Heart left ventricle (tissue), 16 donors: ENCODE results near the gene NXPE4. TPM values are rescaled to one million over a fixed set of nuclear protein-coding genes. Genes with fewer than 3 reads are reported as not detected.

ENCODE experiments used
- ATAC-seq, 4 donors: fragments of 200-7000 bp; cut with Tn5 transposase; one replicate each; pipeline ENCODE4 v1.9.1; 2020 to 2022; ENCODE audit warnings: moderate library complexity in 4 of 4, mild to moderate bottlenecking in 3 of 4, moderate number of reproducible peaks in 1 of 4
- DNase-seq, 5 donors: peaks; one replicate each; pipeline ENCODE4 v3.0.0-alpha.2; 2020
- H3K27ac ChIP-seq, 12 donors: fragments of 200-600 bp; sonication (generic) in 4 of 12; one replicate each; pipeline versions ENCODE4 v1.5.0 to v1.8.0; 2016 to 2022; ENCODE audit warnings: mild to moderate bottlenecking in 2 of 12
- H3K27me3 ChIP-seq, 9 donors: fragments of 200-600 bp; sonication (generic) in 2 of 9; one replicate each; pipeline versions ENCODE4 v1.5.1 to v1.8.0; 2016 to 2022; ENCODE audit warnings: mild to moderate bottlenecking in 3 of 9
- H3K36me3 ChIP-seq, 9 donors: fragments of 200-600 bp; sonication (generic) in 2 of 9; one replicate each; pipeline versions ENCODE4 v1.5.0 to v1.8.0; 2018 to 2022; ENCODE audit warnings: mild to moderate bottlenecking in 2 of 9
- H3K4me1 ChIP-seq, 12 donors: fragments of 200-600 bp; sonication (generic) in 4 of 12; one replicate each; pipeline versions ENCODE4 v1.5.0 to v1.8.0; 2016 to 2022; ENCODE audit warnings: mild to moderate bottlenecking in 3 of 12
- H3K4me3 ChIP-seq, 12 donors: fragments of 200-600 bp; sonication (generic) in 4 of 12; one replicate each; pipeline versions ENCODE4 v1.5.0 to v1.8.0; 2017 to 2022; ENCODE audit warnings: mild to moderate bottlenecking in 9 of 12, moderate library complexity in 4 of 12
- H3K9me3 ChIP-seq, 12 donors: fragments of 200-600 bp; sonication (generic) in 4 of 12; one replicate each; pipeline versions ENCODE4 v1.5.0 to v1.8.0; 2016 to 2022; ENCODE audit warnings: mild to moderate bottlenecking in 1 of 12
- POLR2A ChIP-seq, 2 donors: fragments of 450-650 bp; IDR thresholded peaks; one replicate each; pipeline ENCODE4 v1.6.1; 2017; ENCODE audit warnings: antibody characterized with exemption in 2 of 2, mild to moderate bottlenecking in 2 of 2, moderate library complexity in 2 of 2
- WGBS, 4 donors: extraction: QIAGEN DNeasy Blood & Tissue Kit in 2 of 4; methylation state at CpG; one replicate each; pipeline versions ENCODE4 v1.1.5 to v1.1.7; 2013 to 2018; 5-methylcytosine and 5-hydroxymethylcytosine counted together
- intact Hi-C, 10 donors: fragments of 100-400 bp; cut with DNase I; formaldehyde crosslinking; loops; one replicate each; pipeline versions ENCODE4 v1.11.1 to v1.14.2; 2022
- polyA plus RNA-seq, 2 donors: library from polyadenylated mRNA; stranded (reverse); fragments of 200-250 nt; gene quantifications; one replicate each; pipeline ENCODE4 v1.2.3, GENCODE V29; 2013
- total RNA-seq, 9 donors: library from RNA; depleted of rRNA in 2 of 9; stranded (reverse); fragments of >200 nt in 2 of 9; fragmentation: NEBNext Ultra II Directional in 3 of 9; extraction: Animal tissue kit (Norgen Biotek cat#: 25700) in 3 of 9; gene quantifications; one replicate each; pipeline versions ENCODE4 v1.1.0 to v1.2.4, GENCODE V29; 2016 to 2023
- TF ChIP-seq, protein P1 (sequence below), 12 donors: fragments of 200-600 bp; sonication (generic) in 4 of 12; IDR thresholded peaks; one replicate each; pipeline versions ENCODE4 v1.5.0 to v1.8.0; 2018 to 2022; ENCODE audit warnings: antibody characterized with exemption in 12 of 12, mild to moderate bottlenecking in 5 of 12
- donor health status: ischemic (EF 13 %, LVEDD 7.1; RV severe dilation, severe dysfunction).
- donor health status: healthy with polysubstance abuse.
- donor health status: DM: no; HTN: yes; CAD: no.
- donor health status: DM: no; HTN: no; CAD: no.
- donor health status: ischemic (EF 25% LVEDD 6.9; RV normal size, moderate dysfunction).
- donor health status: ischemic (EF 25% LVEDD 5.7; RV mildly dilated, moderate dysfunction).
- donor health status: healthy.
- donor health status: DM: yes; HTN: yes; CAD: no.
- donor health status: ischemic (EF 35%, LVEDD 5.7; RV mildly dilated, moderate dysfunction).
- donor health status: nonischemic (EF 11% LVEDD 7.7; RV severe dilation, severe dysfunction).
- donor health status: DM: yes; HTN: yes; CAD: no.
- donor health status: PGD.
- donor health status: ischemic (EF 29% LVEDD 5.4; RV normal size, mild dysfunction).
- donor health status: nonischemic (EF 23%, LVEDD 6.1; RV moderate dilation, normal function).

The NXPE4 gene
- total and polyA plus RNA-seq, 11 donors: not detected

DNA sequence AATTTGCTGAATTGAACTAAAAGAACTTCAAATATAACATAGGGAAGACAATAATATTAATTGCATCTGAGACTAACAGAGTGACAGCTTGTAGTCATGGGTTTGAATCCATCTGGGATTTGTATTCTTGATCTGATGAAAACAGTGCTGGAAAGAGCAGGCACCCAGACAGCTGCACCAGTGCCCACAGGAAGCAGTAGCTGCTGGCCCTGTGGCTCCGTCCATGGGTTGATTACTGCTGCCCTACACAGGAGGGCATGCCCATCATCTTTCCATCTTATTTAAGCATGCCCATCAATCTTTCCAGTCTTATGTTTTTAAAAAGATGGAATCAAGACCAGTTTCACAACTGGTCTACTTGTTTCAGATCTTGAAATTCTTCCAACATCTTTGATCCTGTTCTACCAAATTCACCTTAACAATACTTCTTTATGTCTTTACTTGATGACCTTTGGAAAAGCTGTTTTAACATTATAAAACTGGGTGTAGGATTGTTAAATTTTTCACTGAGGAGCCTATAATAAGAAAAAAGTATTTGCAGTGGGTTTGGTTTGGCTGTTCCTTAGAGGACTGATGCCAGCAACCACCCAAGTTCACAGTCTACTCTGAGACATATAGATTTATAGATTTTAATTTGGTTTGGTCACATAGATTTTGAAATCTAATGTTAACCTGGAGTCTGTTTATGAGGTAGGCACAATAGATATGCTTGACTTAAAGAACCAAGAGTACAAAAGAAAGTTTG lies 761 bp upstream of the NXPE4 start:
- DNase-seq (no peak), ATAC-seq (no peak)
- TF ChIP-seq, protein P1, sequence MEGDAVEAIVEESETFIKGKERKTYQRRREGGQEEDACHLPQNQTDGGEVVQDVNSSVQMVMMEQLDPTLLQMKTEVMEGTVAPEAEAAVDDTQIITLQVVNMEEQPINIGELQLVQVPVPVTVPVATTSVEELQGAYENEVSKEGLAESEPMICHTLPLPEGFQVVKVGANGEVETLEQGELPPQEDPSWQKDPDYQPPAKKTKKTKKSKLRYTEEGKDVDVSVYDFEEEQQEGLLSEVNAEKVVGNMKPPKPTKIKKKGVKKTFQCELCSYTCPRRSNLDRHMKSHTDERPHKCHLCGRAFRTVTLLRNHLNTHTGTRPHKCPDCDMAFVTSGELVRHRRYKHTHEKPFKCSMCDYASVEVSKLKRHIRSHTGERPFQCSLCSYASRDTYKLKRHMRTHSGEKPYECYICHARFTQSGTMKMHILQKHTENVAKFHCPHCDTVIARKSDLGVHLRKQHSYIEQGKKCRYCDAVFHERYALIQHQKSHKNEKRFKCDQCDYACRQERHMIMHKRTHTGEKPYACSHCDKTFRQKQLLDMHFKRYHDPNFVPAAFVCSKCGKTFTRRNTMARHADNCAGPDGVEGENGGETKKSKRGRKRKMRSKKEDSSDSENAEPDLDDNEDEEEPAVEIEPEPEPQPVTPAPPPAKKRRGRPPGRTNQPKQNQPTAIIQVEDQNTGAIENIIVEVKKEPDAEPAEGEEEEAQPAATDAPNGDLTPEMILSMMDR (IDR thresholded peaks at IDR 0.05): no peak
- TF ChIP-seq POLR2A (IDR thresholded peaks at IDR 0.05): no peak
- no peak overlapping the region for H3K4me3 ChIP-seq
- 56 to 67% (median 62%) methylated on average over 1 of the region's 1 CpG for WGBS, 4 donors
- no peak overlapping the region for H3K27ac ChIP-seq
- H3K27me3 ChIP-seq: no peaks in the 10 kb centered on the region
- H3K4me1 ChIP-seq: no peaks in the 10 kb centered on the region
- H3K36me3 ChIP-seq: no peaks in the 10 kb centered on the region
- intact Hi-C loops: no loop called here
- no peaks in the 10 kb centered on the region for H3K9me3 ChIP-seq

DNA sequence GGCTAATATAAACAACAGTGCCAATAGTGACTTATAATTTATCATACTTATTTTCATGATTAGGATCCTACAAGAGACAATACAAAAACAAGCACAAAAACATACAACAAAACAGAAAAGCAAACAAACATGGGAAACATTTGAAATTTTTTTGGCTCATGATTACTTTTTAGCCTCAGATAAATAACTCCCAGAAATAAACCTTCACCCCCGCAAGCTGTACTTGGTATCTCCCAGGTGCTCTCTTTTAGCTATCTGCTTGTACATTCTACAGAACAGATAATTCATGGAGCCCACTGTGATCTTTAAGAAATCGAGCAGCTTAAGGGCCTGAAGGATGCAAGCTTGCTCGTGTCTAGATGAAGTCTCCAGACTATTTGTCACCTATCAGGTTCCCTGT lies 883 bp downstream of the NXPE4 start:
- WGBS, 4 donors: 65 to 77% (median 68%) methylated on average over 3 of the region's 3 CpGs
- Histone ChIP-seq H3K27ac (no peak overlapping the region), H3K27me3 (no peaks in the 10 kb centered on the region), H3K36me3 (no peaks in the 10 kb centered on the region), H3K4me3 (no peak overlapping the region), H3K4me1 (no peaks in the 10 kb centered on the region), H3K9me3 (no peaks in the 10 kb centered on the region)
- ATAC-seq (no peak), DNase-seq (no peak)
- intact Hi-C loops: no loop called here
- TF ChIP-seq, protein P1 (IDR thresholded peaks at IDR 0.05): no peak
- TF ChIP-seq POLR2A (IDR thresholded peaks at IDR 0.05): no peak

DNA sequence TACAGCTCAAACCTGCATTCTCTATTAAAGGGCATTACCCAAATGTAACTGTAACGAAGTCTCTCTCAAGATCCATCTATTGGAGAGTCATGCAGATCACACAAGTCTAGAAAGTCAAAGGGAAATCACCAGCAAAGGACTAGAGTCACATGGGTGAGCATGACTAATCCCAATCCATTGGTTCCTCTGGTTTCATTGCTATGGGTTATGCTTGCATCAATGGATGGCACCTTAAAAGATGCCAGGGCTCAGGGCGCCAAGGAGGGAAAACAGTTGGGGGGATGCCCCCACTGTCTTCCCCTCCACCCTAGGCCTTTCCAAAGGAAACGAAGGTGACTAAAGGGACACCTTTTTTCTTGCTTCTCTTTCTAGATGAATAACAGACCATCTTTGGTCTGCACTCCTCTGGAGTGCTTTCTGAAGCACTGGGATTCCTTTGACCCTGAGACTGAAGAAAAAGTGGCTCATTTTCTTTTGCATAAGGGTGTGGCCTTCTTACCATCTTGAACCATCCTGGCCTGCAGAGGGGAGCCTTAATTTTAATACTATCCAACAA lies 8.1 kb downstream of the NXPE4 start:
- TF ChIP-seq POLR2A (IDR thresholded peaks at IDR 0.05): no peak
- TF ChIP-seq, protein P1 (IDR thresholded peaks at IDR 0.05): no peak
- H3K9me3 ChIP-seq: peaks cover 0 to 40% (median 22%) of the 10 kb centered on the region in 12 donors
- no peak overlapping the region for H3K4me3 ChIP-seq
- 86 to 90% (median 88%) methylated on average over 3 of the region's 3 CpGs for WGBS, 4 donors
- no peaks in the 10 kb centered on the region for H3K27me3 ChIP-seq
- DNase-seq (no peak), ATAC-seq (no peak)
- H3K27ac ChIP-seq: no peak overlapping the region
- H3K36me3 ChIP-seq: no peaks in the 10 kb centered on the region
- intact Hi-C loops: no loop called here
- no peaks in the 10 kb centered on the region for H3K4me1 ChIP-seq

DNA sequence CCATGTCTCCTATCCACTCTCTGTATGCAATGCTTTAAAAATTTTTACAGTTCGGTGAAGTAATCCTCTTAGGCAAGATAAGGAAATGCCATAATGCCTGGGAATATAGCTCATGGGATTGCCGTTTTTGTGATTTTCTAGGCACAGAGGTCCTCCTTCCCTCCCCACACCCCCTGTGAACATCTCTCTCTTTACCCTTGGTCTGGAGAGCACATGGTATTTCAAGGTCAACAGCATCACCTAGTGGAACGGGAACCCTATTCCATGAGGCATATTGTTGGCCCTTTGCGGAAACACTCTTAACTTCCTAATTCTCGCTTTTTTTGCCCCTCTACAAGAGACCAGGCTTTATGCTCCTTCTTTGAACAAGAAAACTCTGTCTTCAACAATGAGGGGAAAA lies 8.8 kb downstream of the NXPE4 start:
- no peaks in the 10 kb centered on the region for H3K27me3 ChIP-seq
- ATAC-seq (no peak), DNase-seq (no peak)
- no peak overlapping the region for H3K27ac ChIP-seq
- H3K4me1 ChIP-seq: no peaks in the 10 kb centered on the region
- WGBS, 4 donors: 90 to 91% (median 90%) methylated on average over 5 of the region's 5 CpGs
- TF ChIP-seq, protein P1 (IDR thresholded peaks at IDR 0.05): no peak
- no peak for TF ChIP-seq POLR2A (IDR thresholded peaks at IDR 0.05)
- no peaks in the 10 kb centered on the region for H3K36me3 ChIP-seq
- peaks cover 0 to 40% (median 22%) of the 10 kb centered on the region in 12 donors for H3K9me3 ChIP-seq
- intact Hi-C loops: no loop called here
- H3K4me3 ChIP-seq: no peak overlapping the region
